ENCODE data around the gene MRPL53. TPM values are rescaled to one million over a fixed set of nuclear protein-coding genes. Genes with fewer than 3 reads are reported as not detected.

Gene MRPL53
- total and polyA plus RNA-seq, 2 of the 13 experiments (the other 11 are each of a cell fraction or from before 2014, with no cell fraction given): 34.3 to 51.9 TPM

- TF ChIP-seq EEA1 (CRISPR knock-in tag; IDR thresholded peaks at IDR 0.05; ENCODE audit: borderline replicate concordance) (peak; percentile 94; the same call in 1 of the 2 replicates), ZNF850 (CRISPR knock-in tag; conservative IDR thresholded peaks at IDR 0.05) (no peak), ZNF557 (CRISPR knock-in tag; IDR thresholded peaks at IDR 0.05) (0 out of 2 replicates have a peak, but pooled peaks have one; percentile 9), ZNF335 (CRISPR knock-in tag; IDR thresholded peaks at IDR 0.05) (no peak; the same call in 1 of the 2 replicates), FOXK2 (IDR thresholded peaks at IDR 0.05) (no peak), CREM (IDR thresholded peaks at IDR 0.05) (no peak; the same call in 1 of the 2 replicates), CREM (CRISPR knock-in tag; IDR thresholded peaks at IDR 0.05) (no peak), JUNB (CRISPR knock-in tag; IDR thresholded peaks at IDR 0.05; ENCODE audit: borderline replicate concordance) (no peak), ZHX1 (CRISPR knock-in tag; IDR thresholded peaks at IDR 0.05; ENCODE audit: low read depth) (peak; percentile 13; the same call in 1 of the 2 replicates), SMC3 (IDR thresholded peaks at IDR 0.05; ENCODE audit: low read length) (no peak; the same call in 1 of the 2 replicates), ZNF629 (CRISPR knock-in tag; conservative IDR thresholded peaks at IDR 0.05) (no peak), PBX2 (CRISPR knock-in tag; IDR thresholded peaks at IDR 0.05) (no peak), SRSF9 (IDR thresholded peaks at IDR 0.05; ENCODE audit: borderline replicate concordance, insufficient read depth, low read depth, low read length, poor library complexity, severe bottlenecking) (no peak), DNMT1 (CRISPR knock-in tag; IDR thresholded peaks at IDR 0.05) (peak; percentile 64; the same call in 1 of the 2 replicates), PCBP2 (optimal IDR thresholded peaks at IDR 0.05; ENCODE audit: low read depth, low read length, poor library complexity, severe bottlenecking) (no peak), PTBP1 (IDR thresholded peaks at IDR 0.05; ENCODE audit: low read depth, low read length, poor library complexity, severe bottlenecking) (peak; percentile 49), FLYWCH1 (CRISPR knock-in tag; IDR thresholded peaks at IDR 0.05) (0 out of 2 replicates have a peak, but pooled peaks have one; percentile 12), ZZZ3 (CRISPR knock-in tag; IDR thresholded peaks at IDR 0.05; ENCODE audit: borderline replicate concordance) (0 out of 2 replicates have a peak, but pooled peaks have one; percentile 22), GRHL1 (CRISPR knock-in tag; conservative IDR thresholded peaks at IDR 0.05) (no peak), WIZ (CRISPR knock-in tag; IDR thresholded peaks at IDR 0.05) (peak; percentile 92), CCAR2 (optimal IDR thresholded peaks at IDR 0.05; ENCODE audit: low read depth, low read length) (peak; percentile 32), SALL1 (CRISPR knock-in tag; IDR thresholded peaks at IDR 0.05) (peak; percentile 55), TFAP4 (IDR thresholded peaks at IDR 0.05; ENCODE audit: borderline replicate concordance, low read depth) (no peak; the same call in 1 of the 2 replicates)
Measured at GRCh38 chr2:74502720-74503505, 30.4 kb upstream of the MRPL53 start (continued).

Measured in HepG2 (cell line).